HG03520 (cell line): Measurements from ENCODE around the gene B3GLCT.

Experiments
- ATAC-seq: cut with Tn5 transposase; IDR thresholded peaks from one replicate; pipeline ENCODE4 v1.9.1; 2021; ENCODE audit warnings: mild to moderate bottlenecking, moderate library complexity; ENCODE audit not compliant: unreplicated experiment

Gene B3GLCT

GRCh38 chr13:31221057-31221456 is 21.3 kb downstream of the B3GLCT start:
- ATAC-seq, result no peak

- no peak for ATAC-seq
These were observed 23.4 kb downstream of the B3GLCT start for GRCh38 chr13:31223215-31223614.

GRCh38 chr13:31223640-31224039 is 23.9 kb downstream of the B3GLCT start:
- ATAC-seq, result no peak

- ATAC-seq, result no peak
These were observed 24.4 kb downstream of the B3GLCT start for GRCh38 chr13:31224174-31224669.

- ATAC-seq, result no peak
These were observed 25.3 kb downstream of the B3GLCT start for GRCh38 chr13:31224963-31225559.

- ATAC-seq, result no peak
These were observed 26.4 kb downstream of the B3GLCT start for GRCh38 chr13:31225998-31226675.

- no peak for ATAC-seq
These were observed 27.3 kb downstream of the B3GLCT start for GRCh38 chr13:31227063-31227462.

- no peak for ATAC-seq
These were observed 28.1 kb downstream of the B3GLCT start for GRCh38 chr13:31227870-31228269.

- no peak for ATAC-seq
These were observed 35.0 kb downstream of the B3GLCT start for GRCh38 chr13:31234729-31235128.

GRCh38 chr13:31236211-31236786 is 36.5 kb downstream of the B3GLCT start:
- no peak for ATAC-seq

- ATAC-seq, result no peak
These were observed 41.1 kb downstream of the B3GLCT start for GRCh38 chr13:31240921-31241320.

GRCh38 chr13:31242367-31242766 is 42.6 kb downstream of the B3GLCT start:
- no peak for ATAC-seq

- ATAC-seq, result no peak
These were observed 43.1 kb downstream of the B3GLCT start for GRCh38 chr13:31242916-31243315.

- no peak for ATAC-seq
These were observed 46.0 kb downstream of the B3GLCT start for GRCh38 chr13:31245598-31246373.

- ATAC-seq, result no peak
These were observed 47.1 kb downstream of the B3GLCT start for GRCh38 chr13:31246918-31247317.

GRCh38 chr13:31248361-31248760 is 48.6 kb downstream of the B3GLCT start:
- ATAC-seq, result no peak

GRCh38 chr13:31248965-31249539 is 49.3 kb downstream of the B3GLCT start:
- no peak for ATAC-seq

- ATAC-seq, result no peak
These were observed 50.7 kb downstream of the B3GLCT start for GRCh38 chr13:31250435-31250834.

GRCh38 chr13:31261241-31261640 is 61.5 kb downstream of the B3GLCT start:
- no peak for ATAC-seq

GRCh38 chr13:31263346-31263745 is 63.6 kb downstream of the B3GLCT start:
- ATAC-seq, result no peak

GRCh38 chr13:31264151-31264550 is 64.4 kb downstream of the B3GLCT start:
- ATAC-seq, result no peak
